ENCODE results near the gene TUBB4B.
A peak's percentile ranks its signal among the peaks of the same experiment; 100 is the strongest.
"Not testable (repeated sequence)": the region's sequence is repeated elsewhere in the genome, so short reads cannot be mapped to it uniquely, and the experiment has no call there.

Gene TUBB4B

GRCh38 chr9:137237759-137238726, 3.0 kb upstream of the TUBB4B start:
- no peak for DNase-seq (ENCODE audit: low read depth)

- DNase-seq (ENCODE audit: low read depth), result not testable (repeated sequence)
These were observed 1.4 kb upstream of the TUBB4B start for GRCh38 chr9:137239541-137240200.

- DNase-seq (ENCODE audit: low read depth), result peak; percentile 57
These were observed 708 bp upstream of the TUBB4B start for GRCh38 chr9:137240318-137240840.

GRCh38 chr9:137241490-137242268, 592 bp downstream of the TUBB4B start:
- no peak for DNase-seq (ENCODE audit: low read depth)

- DNase-seq (ENCODE audit: low read depth), result no peak
These were observed 1.4 kb downstream of the TUBB4B start for GRCh38 chr9:137242269-137243203.

- DNase-seq (ENCODE audit: low read depth), result not testable (repeated sequence)
These were observed 2.2 kb downstream of the TUBB4B start for GRCh38 chr9:137243266-137243625.

GRCh38 chr9:137243626-137244485, 2.8 kb downstream of the TUBB4B start:
- DNase-seq (ENCODE audit: low read depth), result no peak

GRCh38 chr9:137244486-137245449, 3.7 kb downstream of the TUBB4B start:
- DNase-seq (ENCODE audit: low read depth), result no peak

GRCh38 chr9:137245450-137246421, 4.6 kb downstream of the TUBB4B start:
- no peak for DNase-seq (ENCODE audit: low read depth)

GRCh38 chr9:137247135-137247915, 6.2 kb downstream of the TUBB4B start:
- DNase-seq (ENCODE audit: low read depth), result no peak

GRCh38 chr9:137247916-137248175, 6.8 kb downstream of the TUBB4B start:
- no peak for DNase-seq (ENCODE audit: low read depth)

GRCh38 chr9:137250329-137251193, 9.5 kb downstream of the TUBB4B start:
- DNase-seq (ENCODE audit: low read depth), result no peak

GRCh38 chr9:137251194-137251461, 10.0 kb downstream of the TUBB4B start, which contains the start of gene STPG3:
STPG3 (plus strand) TSS chr9:137251286; CDS start chr9:137251287, 1 bp downstream.
- no peak for DNase-seq (ENCODE audit: low read depth)

GRCh38 chr9:137251490-137252268, 10.6 kb downstream of the TUBB4B start:
- no peak for DNase-seq (ENCODE audit: low read depth)

All from HS-5 (cell line).